ENCODE data around the gene PDC.
"Not testable (repeated sequence)": the region's sequence is repeated elsewhere in the genome, so short reads cannot be mapped to it uniquely, and the experiment has no call there.

Gene PDC

DNA sequence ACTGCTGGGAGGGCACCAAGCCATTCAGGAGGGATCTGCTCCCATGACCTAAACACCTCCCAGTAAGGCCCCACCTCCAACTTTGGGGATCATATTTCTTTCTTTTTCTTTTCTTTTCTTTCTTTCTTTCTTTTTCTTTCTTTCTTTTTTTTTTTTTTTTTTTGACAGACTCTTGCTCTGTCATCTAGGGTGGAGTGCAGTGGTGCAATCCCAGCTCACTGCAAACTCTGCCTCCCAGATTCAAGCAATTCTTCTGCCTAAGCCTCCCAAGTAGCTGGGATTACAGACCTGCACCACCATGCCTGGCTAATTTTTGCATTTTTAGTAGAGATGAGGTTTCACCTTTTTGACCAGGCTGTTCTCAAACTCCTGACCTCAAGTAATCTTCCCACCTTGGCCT lies 4.6 kb upstream of the PDC start:
- not testable (repeated sequence) for DNase-seq

DNA sequence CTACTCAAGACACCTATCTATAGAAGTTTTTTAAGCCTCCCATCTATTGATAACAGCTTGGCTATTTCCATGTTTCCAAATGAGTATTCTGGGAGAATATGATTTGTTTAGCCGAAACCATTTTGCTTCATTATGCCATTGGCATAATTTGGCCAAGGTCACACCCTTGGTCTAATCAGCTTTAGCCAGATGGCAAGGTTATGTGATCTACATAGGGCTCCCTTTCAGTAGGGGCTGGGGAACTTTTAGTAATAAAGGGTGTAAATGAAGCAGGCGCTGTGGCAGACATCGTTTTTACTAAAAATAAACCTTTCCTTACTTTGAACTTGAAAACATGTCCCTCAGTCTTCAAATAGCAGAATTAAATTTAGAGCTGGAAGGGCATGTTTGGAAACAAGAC lies 3.0 kb upstream of the PDC start:
- no peak for DNase-seq

DNA sequence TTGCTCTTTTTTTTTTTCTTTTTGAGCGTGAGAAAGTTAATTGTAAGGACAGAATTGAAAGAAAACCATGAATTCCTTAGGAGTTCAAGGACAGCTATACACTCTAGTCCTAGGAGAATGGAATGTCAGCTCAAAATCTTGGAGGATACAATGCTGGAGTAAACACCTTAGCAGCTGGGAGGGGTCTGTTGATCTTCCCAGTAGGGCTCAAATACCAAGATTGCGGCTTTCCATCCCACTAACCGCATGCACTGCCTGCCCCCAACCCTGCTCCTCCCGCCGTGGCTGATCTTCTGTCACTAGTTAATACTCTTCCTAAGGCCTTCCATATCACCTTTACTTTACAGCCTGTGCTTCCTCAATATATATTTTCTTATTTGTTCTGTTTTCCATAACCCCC lies 2.6 kb upstream of the PDC start:
- no peak for DNase-seq

DNA sequence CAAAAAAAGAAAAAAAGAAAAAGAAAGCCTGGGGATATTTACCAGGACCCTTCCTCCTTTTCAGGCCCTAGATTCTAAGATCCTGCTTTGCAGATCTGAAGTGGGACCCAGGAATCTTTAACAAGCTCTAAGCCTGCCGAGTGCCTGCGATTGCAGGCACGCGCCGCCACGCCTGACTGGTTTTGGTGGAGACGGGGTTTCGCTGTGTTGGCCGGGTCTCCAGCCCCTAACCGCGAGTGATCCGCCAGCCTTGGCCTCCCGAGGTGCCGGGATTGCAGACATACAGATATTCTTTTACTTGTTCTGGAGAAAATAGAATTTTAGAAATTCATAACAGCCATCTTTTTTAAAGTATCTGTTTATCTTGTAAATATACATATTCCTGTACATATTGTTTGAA lies 1.8 kb downstream of the PDC start:
- not testable (repeated sequence) for DNase-seq

DNA sequence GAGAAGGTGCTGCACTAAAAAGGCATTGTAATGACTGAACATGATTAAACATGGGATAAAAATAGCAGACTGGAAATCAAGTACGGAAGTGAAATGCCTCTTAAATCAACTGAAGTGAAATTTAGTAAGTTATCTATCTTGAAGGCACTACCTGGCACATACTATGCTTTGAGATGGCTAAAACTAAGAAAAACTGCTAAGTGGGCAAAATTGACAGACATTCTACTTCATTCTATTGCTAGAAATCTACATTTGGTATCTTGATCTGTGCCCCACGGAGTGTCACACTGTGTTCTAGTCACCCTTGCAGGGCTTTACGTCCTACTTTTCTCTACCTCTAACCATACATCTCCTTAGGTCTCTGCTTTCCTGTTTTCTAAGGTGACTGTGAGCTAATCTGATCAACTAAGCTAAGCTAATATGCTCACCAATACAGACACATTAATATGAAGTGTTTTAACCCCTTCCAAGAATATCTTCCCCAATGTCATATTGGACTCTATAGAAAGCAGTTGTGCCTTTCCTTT lies 4.1 kb downstream of the PDC start:
- DNase-seq: no peak

DNA sequence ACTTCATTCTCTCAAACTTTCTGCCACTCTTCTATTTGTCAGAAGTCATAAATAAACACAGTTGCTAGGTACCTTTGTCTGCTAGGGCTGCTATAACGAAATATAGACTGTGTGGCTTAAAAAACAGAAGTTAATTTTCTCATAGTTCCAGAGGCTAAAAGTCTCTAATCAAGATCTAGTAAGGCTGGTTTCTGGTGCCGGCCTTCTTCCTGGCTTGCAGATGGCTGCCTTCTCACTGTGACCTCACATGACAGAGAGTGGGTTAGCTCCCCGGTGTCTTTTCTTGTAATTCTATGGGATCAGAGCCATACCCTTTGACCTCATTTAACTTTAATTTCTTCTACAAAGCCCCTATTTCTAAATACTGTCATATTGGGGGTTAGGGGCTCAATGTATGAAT lies 5.9 kb downstream of the PDC start:
- DNase-seq: no peak

DNA sequence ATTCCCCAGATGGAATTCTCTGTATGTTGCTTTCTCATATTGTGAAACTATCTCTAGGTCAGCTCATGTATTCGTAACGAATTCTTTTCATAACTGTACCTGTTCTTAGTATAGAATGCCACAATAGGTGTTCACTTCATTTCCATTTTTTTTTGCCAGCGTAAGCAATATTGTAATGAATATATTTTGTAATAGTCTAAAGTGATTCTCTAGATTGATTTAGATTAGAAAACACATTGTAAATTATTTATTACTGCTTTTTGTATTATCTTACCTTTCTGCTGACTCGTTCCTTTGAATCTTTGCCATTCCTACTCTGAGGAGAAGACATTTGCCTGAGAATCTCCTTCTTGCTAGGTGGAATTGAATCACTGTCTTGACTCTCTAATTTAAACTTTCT lies 14.8 kb downstream of the PDC start:
- no peak for DNase-seq

DNA sequence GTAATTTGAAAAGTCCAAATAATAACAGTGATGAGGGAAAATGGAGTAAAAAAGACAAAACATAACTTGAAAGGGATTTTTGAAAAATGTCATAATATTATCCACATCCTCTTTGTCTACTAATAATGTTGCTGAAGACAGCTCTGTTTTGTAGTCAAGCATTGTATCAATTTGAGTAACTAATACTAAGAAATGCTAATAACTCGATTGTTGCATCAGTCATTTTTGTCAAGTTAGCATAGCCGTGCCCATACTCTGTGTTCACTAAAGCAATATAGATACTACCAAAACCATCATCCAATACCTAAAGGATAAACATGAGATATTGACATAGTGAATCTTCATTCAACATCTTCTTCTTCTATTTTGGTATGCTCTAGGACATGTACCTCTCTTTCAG lies 17.3 kb downstream of the PDC start:
- no peak for DNase-seq

DNA sequence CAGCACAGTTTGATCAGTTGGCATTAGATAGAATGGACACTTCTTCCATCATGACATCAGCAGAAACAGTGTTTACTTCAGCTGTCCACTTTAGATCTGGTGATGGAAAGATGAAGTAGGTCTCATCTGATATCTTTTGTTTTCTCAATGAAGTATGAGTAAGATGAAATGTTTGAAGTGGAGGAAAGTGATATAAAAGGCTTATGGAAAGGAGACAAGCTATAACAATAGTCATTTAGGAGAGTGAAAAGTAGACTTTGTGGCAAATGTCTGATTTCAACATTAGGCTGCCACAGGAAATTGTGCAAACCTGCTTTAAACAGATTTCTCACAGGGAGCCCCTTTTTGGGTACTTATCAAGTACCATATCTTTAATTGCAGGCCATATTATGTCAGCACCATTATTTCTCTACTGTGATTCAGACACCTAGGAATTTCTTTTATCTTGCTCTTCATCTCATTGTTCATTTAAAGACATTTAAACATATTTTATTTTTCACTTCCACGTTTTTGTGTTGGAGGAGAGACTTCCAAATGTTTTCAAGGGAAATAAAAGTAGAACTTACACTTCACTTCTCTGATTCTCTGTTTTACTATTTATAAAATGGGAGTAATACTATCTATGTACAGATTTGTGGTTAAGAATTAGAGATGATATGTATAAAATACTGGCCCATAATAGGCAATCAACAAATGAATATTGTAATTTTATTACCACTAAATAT lies 18.1 kb downstream of the PDC start:
- no peak for DNase-seq

DNA sequence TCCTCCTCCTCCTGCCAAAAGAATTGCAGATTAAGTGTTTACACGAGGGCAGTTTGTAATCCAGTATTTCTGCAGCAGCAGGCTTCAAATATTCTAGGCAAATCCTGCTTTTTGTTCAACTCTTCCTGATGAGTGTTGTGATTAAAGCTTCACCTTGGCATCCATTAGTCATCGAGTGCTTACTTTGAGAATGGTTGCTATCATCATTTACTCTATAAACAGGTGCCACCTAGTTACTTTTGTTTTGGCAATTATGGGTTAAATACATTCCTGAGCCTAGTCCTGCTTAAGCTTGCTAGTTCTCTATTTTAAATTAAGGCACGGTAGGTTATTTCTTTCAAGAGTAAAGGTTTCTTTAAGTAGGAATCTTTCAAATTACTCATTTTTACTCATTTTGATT lies 20.3 kb downstream of the PDC start:
- DNase-seq: no peak

DNA sequence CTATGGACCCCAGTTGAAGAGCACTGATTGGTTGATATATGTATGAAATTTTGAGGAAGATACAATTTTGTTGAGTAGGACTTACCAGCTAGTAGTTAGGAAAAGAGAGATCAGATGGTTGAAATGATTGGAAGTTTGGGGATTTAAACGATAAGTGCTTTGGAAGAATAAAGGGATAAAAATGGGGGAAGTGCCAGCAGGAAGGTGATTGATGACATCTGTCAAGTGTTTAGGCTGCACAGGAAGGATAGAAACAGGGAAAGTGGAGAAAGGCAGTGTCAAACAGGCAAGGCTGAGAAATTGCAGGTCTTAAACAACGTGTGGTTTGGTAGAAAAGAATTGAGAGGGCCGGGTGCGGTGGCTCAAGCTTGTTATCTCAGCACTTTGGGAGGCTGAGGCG lies 22.3 kb downstream of the PDC start:
- no peak for DNase-seq

DNA sequence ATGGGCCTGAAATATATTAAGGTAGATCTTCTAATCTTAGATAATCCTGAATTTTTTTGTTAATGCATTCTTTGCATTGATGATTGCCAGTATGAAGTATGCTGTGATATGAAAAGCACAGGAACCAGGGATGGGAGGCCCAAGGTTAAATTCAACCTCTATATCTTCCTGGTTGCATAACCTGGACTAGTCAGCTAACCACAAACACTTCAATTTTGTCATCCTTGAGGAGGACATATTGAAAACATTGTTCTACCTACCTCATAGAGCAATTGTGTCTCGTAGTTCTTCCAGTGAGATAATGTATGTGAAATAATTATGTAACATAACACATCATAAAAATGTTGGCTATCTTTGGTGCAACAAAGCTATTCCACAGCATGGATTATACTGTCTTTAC lies 25.6 kb downstream of the PDC start:
- no peak for DNase-seq

DNA sequence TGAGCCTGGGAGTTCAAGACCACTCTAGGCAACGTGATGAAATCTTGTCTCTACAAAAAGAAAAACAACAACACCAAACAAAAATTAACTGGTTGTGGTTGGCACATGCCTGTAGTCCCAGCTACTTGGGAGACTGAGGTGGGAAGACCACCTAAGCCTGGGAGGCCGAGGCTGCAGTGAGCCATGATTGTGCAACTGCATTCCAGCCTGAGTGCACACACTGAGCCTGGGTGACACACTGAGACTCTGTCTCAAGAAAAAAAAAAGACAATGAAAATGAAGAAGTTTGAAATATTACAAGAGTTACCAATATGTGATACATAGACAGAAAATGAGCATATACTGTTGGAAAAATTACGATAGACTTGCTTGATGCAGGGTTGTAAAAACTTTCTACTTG lies 31.9 kb downstream of the PDC start:
- no peak for DNase-seq

DNA sequence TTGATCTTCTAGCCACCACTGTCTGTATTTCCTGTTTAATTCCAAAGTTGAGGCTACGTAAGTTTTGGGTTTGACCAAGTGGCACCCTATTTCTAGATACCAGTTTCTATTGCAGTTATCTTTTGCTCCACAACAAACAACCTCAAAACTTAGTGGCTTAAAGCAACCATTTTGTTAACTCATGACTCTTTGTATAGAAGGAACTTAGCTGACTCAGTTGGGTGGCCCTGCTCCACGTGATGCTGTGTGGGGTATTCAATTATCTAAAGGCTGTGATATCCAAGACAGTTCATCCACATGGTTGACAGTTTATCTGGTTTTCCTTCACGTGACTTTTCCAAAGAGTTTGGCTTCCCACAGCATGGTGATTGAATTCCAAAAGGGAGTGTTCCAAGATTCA lies 34.8 kb downstream of the PDC start:
- no peak for DNase-seq

DNA sequence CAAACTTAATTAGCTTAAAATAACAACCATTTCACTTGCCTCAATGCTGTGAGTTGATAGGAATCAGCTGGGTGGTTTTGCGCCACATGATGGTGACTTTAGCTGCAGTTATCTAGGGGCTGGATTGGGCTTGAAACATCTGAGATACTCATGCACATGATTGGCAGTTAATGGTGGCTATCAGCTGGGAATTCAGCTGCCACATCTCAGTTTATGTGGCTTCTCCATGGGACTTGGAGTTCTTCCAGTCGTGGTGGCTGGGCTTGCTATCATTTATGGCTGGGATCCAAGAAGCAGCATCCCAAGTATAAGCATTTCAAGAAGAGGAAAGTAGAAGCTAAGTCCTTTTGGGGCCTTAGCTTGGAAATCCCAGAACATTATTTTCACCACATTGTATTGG lies 36.4 kb downstream of the PDC start:
- no peak for DNase-seq

DNA sequence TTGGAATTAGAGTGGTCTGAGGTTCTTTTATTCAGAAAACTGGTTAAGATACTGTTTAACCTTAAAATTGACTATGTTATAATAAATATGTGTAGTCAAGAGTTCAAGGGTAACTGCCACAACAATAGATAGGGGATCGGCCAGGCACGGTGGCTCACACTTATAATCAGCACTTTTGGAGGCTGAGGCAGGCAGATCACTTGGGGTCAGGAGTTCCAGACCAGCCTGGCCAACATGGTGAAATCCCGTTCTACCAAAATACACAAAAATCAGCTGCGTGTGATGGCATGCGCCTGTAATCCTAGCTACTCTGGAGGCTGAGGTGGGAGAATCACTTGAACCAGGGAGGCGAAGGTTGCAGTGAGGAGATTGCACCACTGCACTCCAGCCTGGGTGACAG lies 39.5 kb downstream of the PDC start:
- no peak for DNase-seq

DNA sequence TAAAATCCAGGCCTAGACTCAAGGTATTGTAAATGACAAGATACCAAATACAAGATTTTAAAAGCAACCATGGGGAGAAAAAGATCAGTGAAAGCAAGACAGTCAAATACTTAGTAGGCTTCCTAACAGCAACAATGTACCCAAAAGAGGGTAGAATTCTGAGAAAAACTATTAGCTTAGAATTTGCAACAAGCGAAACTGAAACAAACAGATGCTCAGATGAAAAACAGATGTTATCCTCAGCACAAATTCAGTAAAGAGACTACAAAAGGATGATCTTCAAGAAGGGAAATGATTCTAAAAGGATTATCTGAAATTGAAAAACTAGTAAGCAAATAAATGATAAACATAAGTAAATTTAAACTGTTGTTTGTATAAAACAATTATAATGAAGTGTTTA lies 40.0 kb downstream of the PDC start:
- DNase-seq: no peak

DNA sequence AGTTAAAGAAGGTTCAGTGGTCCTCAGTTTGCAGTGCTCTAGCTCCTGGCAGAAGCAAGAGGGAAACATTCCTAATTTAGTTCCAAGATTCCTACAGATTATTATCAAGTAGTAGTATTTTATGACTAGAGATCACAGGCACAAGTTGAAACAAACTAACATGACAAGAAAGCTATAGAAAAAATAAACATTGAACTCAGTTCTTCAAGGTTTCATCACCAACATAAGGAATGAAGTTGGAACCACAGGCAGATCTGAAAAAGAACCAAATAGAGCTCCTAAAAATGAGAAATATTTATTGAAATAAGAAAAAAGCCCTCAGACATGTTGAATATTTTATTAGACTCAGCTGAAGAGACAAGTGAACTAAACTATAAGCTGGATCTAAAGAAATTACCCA lies 40.6 kb downstream of the PDC start:
- DNase-seq: no peak

DNA sequence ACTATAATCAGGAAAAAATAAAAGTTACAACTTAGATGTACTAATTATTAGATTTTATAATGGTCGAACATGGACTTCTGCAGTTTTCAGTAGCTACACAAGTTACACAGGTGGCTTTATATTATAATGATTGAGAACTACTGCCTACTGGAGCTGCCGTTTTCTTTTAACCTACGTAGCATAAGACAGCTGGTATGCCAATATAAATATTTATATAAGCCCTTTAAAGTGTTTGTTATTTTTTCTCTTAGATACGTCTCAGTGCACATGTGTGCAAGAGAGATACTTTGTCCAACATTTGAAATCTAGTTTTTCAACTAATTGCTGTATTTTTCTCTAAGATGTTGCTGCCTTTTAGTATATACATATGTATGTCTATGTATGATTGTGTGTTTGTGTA lies 42.4 kb downstream of the PDC start:
- DNase-seq: no peak

DNA sequence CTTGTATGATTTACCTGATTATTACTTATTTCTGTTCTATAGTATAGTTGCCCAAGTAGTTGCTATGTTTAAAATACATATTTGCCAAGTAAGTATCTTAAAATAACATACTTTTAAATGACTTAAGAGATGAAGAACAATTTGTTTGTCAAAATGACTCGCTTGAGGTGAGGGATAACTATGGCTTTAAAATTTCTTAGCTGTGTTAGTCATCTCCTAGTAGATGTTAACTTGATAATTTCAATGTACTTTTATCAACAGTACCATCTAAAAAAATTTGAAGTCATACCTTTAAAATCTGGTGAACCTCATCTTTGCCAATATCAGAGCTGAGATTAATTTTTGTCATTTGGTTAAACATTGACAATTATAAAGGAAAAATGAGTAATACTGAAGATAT lies 47.6 kb downstream of the PDC start:
- DNase-seq: no peak

DNA sequence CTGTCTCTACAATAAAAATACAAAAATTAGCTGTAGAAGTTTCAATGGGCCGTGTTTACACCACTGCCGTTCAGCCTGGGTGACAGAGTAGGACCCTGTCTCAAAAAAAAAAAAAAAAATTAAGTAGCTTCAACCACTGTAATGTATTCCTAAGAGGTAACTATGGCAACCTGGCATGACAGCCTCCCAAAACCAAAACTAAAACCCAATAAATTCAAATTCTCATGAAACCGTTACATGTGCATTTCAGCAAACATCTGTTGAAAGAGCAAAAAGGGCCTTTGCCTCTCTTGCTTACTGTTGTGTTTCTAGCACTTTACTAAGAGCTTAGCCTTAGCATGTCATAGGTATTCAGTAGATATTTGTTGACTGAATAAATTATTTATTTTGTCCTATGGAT lies 51.8 kb downstream of the PDC start:
- DNase-seq: no peak

DNA sequence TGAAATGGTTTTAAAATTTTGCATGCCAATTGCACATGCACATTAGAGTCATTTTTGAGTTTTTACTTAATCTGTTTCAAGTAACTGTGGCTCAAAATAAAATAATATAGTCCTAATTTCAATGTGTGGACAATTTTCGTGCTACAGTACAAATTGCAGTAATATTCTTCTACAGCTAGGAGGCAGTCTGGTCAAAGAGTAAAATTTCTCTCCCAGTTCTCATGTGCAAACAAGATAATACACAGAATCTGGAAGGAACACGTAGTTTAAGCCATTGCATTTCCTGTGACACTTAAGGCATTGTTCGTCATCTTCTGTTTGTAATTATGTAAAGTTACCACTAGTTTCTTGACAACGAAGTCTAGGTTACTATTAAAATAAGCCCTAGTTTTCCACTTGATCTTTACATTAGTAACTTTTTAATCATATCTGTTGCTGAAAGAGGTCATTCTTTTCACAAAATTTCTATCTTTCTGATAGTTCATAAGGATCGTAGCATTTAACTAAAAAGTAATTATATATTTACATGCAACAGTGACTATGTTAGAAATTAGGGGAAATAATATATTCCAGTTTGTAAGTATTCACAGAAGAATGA lies 56.4 kb downstream of the PDC start:
- no peak for DNase-seq

DNA sequence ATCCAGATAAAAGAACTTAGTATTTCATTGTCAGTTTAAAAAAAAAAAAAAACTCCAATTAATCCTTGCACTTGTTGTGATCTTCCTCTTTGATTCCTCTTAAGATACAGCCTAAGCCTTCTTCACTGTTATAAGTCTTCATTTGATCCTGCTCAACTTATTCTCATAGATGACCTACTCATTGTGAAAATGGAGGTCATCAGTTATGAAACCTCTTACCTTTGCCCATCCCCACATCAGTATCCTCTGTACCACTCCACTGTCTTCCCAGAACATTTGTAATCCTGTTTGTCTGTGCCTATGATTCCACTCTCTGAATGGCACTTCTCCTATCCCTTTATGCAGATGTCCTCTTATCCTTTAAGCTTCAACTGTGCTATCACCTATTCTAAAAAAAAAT lies 57.3 kb downstream of the PDC start:
- no peak for DNase-seq

DNA sequence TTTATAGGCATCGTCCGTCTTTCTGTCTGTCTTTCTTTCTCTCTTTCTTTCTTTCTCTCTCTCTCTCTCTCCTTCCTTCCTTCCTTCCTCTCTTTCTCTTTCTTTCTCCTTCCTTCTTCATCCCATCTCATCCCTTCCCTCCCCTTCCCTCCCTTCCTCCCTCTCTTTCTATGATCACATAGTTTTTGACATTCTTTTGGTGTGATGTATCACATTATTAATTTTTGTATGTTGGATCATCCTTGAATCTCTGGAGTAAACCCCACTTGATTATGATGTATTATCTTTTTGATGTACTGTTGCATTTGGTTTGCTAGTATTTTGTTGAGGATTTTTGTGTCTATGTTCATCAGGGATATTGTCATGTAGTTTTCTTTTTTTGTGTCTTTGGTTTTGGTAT lies 59.5 kb downstream of the PDC start:
- not testable (repeated sequence) for DNase-seq
